ENCODE results near the gene SYNGR4. TPM values are rescaled to one million over a fixed set of nuclear protein-coding genes. Genes with fewer than 3 reads are reported as not detected.

The SYNGR4 gene
- total RNA-seq, 4 donors from 2014 or later: not detected

GRCh38 chr19:48364598-48365348, 606 bp downstream of the SYNGR4 start:
- WGBS: 77% methylated on average over 8 of the region's 10 CpGs
- no peaks in the 10 kb centered on the region for H3K36me3 ChIP-seq
- peaks cover 12% of the 10 kb centered on the region for H3K4me1 ChIP-seq
- H3K27me3 ChIP-seq: no peaks in the 10 kb centered on the region
- no peaks in the 10 kb centered on the region for H3K9me3 ChIP-seq
- peak in 1 of 2 donors; percentile 71 for DNase-seq (ENCODE audit: low spot score in 2 of 2)
- no peak for TF ChIP-seq EP300 (IDR thresholded peaks at IDR 0.05)
- no peak for TF ChIP-seq POLR2A (IDR thresholded peaks at IDR 0.05)
- no peak for TF ChIP-seq POLR2AphosphoS5 (IDR thresholded peaks at IDR 0.05)
- TF ChIP-seq CTCF (IDR thresholded peaks at IDR 0.05): no peak
- peak overlapping the region; percentile 43 for H3K27ac ChIP-seq
- peak overlapping the region; percentile 59 for H3K4me3 ChIP-seq

- no peaks in the 10 kb centered on the region for H3K27me3 ChIP-seq
- peaks cover 12% of the 10 kb centered on the region for H3K4me1 ChIP-seq
- H3K36me3 ChIP-seq: no peaks in the 10 kb centered on the region
- no peak overlapping the region for H3K27ac ChIP-seq
- H3K4me3 ChIP-seq: no peak overlapping the region
- 92% methylated on average over 11 of the region's 11 CpGs for WGBS
- no peak for TF ChIP-seq CTCF (IDR thresholded peaks at IDR 0.05)
- no peak for TF ChIP-seq POLR2AphosphoS5 (IDR thresholded peaks at IDR 0.05)
- no peak for TF ChIP-seq POLR2A (IDR thresholded peaks at IDR 0.05)
- TF ChIP-seq EP300 (IDR thresholded peaks at IDR 0.05): no peak
- DNase-seq (ENCODE audit: low spot score in 2 of 2): no peak
- H3K9me3 ChIP-seq: no peaks in the 10 kb centered on the region
These were observed 1.4 kb downstream of the SYNGR4 start for GRCh38 chr19:48365602-48366001.

- Histone ChIP-seq H3K4me3 (no peak overlapping the region), H3K36me3 (no peaks in the 10 kb centered on the region), H3K27me3 (no peaks in the 10 kb centered on the region), H3K27ac (no peak overlapping the region), H3K9me3 (no peaks in the 10 kb centered on the region), H3K4me1 (peaks cover 12% of the 10 kb centered on the region)
- 67% methylated on average over 5 of the region's 5 CpGs for WGBS
- DNase-seq (ENCODE audit: low spot score in 2 of 2): no peak
- TF ChIP-seq POLR2AphosphoS5 (IDR thresholded peaks at IDR 0.05) (no peak), POLR2A (IDR thresholded peaks at IDR 0.05) (no peak), CTCF (IDR thresholded peaks at IDR 0.05) (no peak), EP300 (IDR thresholded peaks at IDR 0.05) (no peak)
These were observed 3.7 kb downstream of the SYNGR4 start for GRCh38 chr19:48367855-48368254.

- H3K27me3 ChIP-seq: no peaks in the 10 kb centered on the region
- H3K36me3 ChIP-seq: no peaks in the 10 kb centered on the region
- H3K9me3 ChIP-seq: no peaks in the 10 kb centered on the region
- 84% methylated on average over 11 of the region's 14 CpGs for WGBS
- H3K27ac ChIP-seq: no peak overlapping the region
- no peak for TF ChIP-seq POLR2AphosphoS5 (IDR thresholded peaks at IDR 0.05)
- TF ChIP-seq EP300 (IDR thresholded peaks at IDR 0.05): no peak
- no peak for TF ChIP-seq CTCF (IDR thresholded peaks at IDR 0.05)
- TF ChIP-seq POLR2A (IDR thresholded peaks at IDR 0.05): no peak
- no peak overlapping the region for H3K4me3 ChIP-seq
- no peak for DNase-seq (ENCODE audit: low spot score in 2 of 2)
- peaks cover 6% of the 10 kb centered on the region for H3K4me1 ChIP-seq
These were observed 4.8 kb downstream of the SYNGR4 start for GRCh38 chr19:48368936-48369335.

GRCh38 chr19:48370955-48371354, 6.8 kb downstream of the SYNGR4 start:
- Histone ChIP-seq H3K27ac (no peak overlapping the region), H3K9me3 (no peaks in the 10 kb centered on the region), H3K36me3 (no peaks in the 10 kb centered on the region), H3K27me3 (no peaks in the 10 kb centered on the region), H3K4me3 (no peak overlapping the region), H3K4me1 (no peaks in the 10 kb centered on the region)
- WGBS: 83% methylated on average over 4 of the region's 4 CpGs
- TF ChIP-seq POLR2A (IDR thresholded peaks at IDR 0.05) (no peak), EP300 (IDR thresholded peaks at IDR 0.05) (no peak), POLR2AphosphoS5 (IDR thresholded peaks at IDR 0.05) (no peak), CTCF (IDR thresholded peaks at IDR 0.05) (no peak)
- no peak for DNase-seq (ENCODE audit: low spot score in 2 of 2)
